HG03196 (cell line): Measurements from ENCODE around the gene VAC14.

Experiments used
- ATAC-seq: cut with Tn5 transposase; IDR thresholded peaks from one replicate; pipeline ENCODE4 v1.9.1; 2021; ENCODE audit not compliant: unreplicated experiment

Gene VAC14

DNA sequence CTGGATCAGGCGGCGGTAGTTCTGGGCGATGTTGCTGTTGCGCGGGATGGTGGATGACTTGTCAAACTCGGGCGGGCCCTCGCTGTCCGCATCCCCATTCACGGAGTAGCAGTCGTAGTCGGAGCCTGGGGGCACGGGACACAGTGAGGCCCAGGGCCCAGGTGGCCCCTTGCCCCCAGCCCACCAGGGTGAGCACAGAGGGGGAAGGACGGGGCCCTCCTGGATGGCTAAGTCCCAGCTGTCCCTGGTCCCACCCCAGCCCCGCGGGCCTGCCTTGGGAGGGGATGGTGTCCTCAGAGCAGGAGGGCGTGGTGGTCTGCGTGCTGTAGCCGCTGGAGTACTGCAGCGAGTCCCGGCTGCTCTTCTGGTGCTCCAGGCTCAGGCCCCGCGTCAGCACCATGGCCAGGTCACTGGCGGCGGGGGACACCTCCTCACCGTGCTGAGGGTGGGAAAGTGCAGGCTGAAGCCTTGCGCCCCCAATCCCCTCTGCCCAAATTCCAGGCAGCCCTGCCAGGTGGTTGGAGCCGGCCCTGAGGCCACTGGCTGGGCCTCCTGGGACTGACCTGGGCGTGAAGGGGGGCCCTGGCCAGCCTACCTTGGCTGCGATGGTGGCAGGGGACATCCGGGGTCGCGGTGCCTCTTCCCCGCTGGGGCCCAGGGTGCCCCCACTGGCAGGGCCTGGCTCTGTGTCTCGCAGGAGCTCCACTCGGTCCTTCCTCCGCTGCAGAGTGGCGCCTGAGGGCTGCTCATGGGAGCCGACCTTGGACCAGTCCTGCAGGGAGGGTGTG, 136.4 kb downstream of the VAC14 start:
- ATAC-seq: no peak

DNA sequence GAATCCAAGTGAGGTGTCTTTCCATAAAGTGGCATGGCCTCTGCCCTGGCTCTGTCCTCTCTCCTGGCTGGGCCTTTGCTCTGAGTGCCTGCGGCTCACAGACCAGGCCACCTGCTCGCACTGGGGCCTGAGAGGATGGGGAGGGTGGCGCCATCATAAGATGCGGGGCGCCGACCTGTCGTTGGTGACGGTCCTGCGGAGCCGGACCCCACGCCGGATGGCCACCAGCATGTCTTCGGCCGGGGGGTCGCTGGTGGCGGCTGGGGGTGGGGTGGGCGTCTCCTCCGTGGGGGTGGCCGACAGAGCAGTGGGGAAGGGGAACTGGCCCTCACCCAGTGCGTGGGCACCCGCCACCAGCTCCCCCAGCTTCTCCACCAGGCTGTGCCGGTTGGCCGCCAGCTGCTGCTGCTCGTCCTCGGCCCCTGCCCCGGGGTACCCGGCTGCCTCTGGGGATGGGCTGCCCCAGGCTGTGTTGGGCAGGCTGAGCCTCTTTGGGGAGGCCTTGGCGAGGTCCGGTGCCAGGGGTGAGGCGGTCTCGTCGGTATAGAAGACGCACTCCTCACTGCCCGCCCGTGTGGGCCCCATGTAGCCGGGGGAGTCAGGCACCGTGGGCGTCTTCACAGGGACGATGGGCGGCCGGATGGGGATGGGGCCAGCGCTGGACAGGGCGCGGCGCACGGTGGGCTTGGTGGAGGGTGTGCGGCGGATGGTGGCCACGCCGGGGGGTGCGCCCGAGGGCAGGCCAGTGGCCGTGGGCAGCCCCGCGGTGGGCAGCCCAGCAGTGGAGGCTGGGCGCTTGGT, 137.2 kb downstream of the VAC14 start:
- ATAC-seq: no peak

GRCh38 chr16:70662991-70663523, 137.9 kb downstream of the VAC14 start:
- no peak for ATAC-seq

- ATAC-seq: no peak
Observed at GRCh38 chr16:70661918-70662641, 138.9 kb downstream of the VAC14 start.

GRCh38 chr16:70661534-70661917, 139.4 kb downstream of the VAC14 start:
- no peak for ATAC-seq

DNA sequence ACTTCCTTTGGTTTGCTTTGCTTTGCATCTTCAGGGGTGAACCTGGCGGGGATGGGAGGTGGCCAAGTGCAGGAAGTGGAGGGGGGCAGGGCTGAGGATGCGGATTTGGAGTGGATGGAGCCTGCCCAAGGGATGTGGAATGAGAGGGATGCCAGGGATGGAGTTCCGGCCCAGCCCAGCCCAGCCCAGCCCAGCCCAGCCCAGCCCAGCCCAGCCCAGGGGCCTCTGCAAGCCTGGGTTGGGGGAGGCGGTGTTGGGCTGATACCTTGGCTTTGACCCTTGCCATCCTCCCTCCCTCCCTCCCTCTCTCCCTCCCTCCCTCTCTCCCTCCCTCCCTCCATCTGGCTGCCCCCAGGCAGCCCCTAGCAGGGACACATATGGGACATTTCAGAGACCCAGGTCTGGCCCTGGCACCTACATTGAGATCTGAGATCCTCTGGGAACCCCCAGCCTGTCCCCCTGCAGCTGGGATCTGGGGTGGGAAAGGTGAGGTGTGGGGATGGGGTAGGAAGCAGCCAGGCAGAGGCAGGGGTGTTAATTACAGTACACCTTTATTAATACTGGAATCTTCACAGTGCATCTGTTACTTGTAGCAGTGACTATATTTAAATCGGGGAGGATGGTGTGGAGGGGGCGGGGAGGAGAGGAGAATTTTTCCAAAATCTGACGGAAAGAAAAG, 140.1 kb downstream of the VAC14 start:
- ATAC-seq: no peak

- ATAC-seq: no peak
Observed at GRCh38 chr16:70659953-70660671, 140.8 kb downstream of the VAC14 start.

GRCh38 chr16:70659546-70659945, 141.4 kb downstream of the VAC14 start:
- no peak for ATAC-seq

DNA sequence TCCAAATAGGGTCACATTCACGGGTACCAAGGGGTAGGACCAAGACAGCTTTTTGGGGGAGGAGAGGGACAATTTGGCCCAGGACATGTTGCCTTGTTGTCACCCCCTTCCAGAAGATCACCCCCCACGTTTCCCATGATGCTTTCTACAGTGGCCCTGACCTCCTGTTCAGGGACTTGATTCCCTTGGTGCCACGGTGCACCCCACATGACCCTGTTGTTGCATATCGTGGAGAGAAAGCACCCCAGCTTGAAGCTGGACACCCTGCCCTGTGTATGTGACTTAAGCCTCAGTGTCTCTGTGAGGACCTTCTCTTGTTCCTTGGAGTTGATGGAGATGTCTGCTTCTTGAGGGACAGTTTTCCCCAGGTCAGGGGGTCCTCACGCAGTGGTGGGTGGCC, 142.0 kb downstream of the VAC14 start:
- ATAC-seq: no peak

GRCh38 chr16:70657956-70658355, 143.0 kb downstream of the VAC14 start:
- ATAC-seq: no peak

DNA sequence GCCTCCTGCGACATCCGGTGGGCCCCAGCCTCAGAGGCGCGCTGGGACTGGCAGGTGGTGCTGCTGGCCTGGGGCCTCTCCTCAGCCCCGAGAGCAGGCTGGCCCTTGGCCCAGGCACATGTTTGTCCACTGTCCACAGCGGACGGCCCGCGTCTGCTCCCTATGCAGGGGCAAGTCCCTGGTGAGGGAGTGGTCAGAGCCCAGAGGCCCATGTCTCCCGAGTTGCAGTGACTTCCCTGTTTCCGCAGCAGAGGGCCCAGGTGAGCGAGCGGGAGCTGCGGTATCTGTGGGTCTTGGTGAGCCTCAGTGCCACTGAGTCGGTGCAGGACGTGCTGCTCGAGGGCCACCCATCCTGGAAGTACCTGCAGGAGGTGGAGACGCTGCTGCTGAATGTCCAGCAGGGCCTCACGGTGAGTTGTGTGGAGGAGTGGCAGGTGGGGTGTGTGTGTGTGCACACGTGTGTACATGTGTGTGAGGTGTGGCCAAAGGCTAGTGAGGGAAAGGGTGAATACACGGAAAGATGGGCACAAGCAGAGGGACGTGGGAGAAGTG, 144.2 kb downstream of the VAC14 start:
- no peak for ATAC-seq

GRCh38 chr16:70656065-70656711, 144.8 kb downstream of the VAC14 start:
- ATAC-seq: no peak

- no peak for ATAC-seq
Observed at GRCh38 chr16:70653809-70654771, 146.9 kb downstream of the VAC14 start.

GRCh38 chr16:70653406-70653805, 147.6 kb downstream of the VAC14 start:
- ATAC-seq: no peak

DNA sequence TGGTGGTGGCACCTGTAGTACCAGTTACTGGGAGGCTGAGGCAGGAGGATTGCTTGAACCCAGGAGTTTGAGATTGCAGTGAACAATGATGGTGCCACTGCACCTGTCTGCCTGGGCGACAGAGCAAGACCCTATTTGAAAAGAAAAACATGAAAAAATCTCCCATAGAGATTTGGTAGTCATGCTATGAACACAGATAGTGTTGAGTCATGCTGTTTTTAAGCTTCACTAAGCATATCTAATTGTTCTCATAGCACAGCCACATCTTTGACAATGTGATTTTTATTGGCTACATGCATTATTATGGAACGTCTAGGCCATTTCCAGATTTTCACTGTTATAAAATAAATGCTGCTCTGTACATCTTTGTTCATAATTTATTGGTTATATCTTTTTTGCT, 148.6 kb downstream of the VAC14 start:
- ATAC-seq: no peak

DNA sequence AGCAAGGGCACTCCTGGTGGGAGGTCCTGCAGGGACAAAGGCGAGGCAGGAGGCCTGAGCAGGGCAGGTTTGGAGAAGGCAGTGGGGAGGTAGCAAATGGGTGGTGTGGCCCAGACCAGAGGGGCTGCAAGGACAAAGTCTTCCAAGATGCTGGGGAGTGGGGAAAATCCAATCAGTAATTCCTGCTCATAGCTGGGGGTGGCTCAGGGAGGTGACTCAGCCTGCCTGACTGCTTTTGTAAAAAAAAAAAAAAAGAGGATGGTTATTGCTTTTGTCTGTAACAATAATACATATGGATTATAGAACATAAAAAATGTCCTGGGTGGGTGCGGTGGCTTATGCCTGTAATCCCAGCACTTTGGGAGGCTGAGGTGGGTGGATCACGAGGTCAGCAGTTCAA, 149.4 kb downstream of the VAC14 start:
- no peak for ATAC-seq

- no peak for ATAC-seq
Observed at GRCh38 chr16:70650216-70650615, 150.7 kb downstream of the VAC14 start.

DNA sequence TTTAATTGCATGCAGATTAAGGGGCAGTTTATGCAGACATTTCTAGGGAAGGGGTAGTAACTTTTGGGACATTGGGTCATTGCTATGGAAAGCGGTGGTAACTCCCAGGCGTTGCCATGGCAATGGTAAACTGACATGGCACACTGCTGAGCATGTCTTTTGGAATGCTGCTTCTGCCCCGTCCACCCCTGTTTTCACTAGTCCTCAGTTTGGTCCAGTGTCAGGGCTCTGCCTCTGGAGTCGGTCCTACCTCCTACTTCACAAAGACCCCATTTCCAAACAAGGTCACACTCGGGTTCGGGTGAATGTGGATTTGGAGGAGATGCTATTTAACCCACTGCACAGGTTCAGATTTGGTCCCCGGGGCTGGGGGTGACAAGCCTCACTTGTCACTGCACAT, 151.7 kb downstream of the VAC14 start:
- no peak for ATAC-seq
